ENCODE data around the gene ASTN2. TPM values are rescaled to one million over a fixed set of nuclear protein-coding genes. Genes with fewer than 3 reads are reported as not detected.
A peak's percentile ranks its signal among the peaks of the same experiment; 100 is the strongest.

ASTN2 gene
- total RNA-seq, 2 donors from 2014 or later: 16.8 to 31.3 TPM

- intact Hi-C loops (cut with DNase I): no loop called here
- DNase-seq (no peak), ATAC-seq (no peak)
Measured at GRCh38 chr9:117096138-117096537, 318.7 kb downstream of the ASTN2 start.

- no peak for ATAC-seq
- DNase-seq: no peak
- intact Hi-C loops (cut with DNase I): no loop called here
Measured at GRCh38 chr9:117095081-117095480, 319.8 kb downstream of the ASTN2 start.

- no peak for ATAC-seq
- intact Hi-C loops (cut with DNase I): no loop called here
- DNase-seq: no peak
Measured at GRCh38 chr9:117093891-117094844, 320.7 kb downstream of the ASTN2 start.

GRCh38 chr9:117092582-117092981 lies 322.3 kb downstream of the ASTN2 start:
- intact Hi-C loops (cut with DNase I): no loop called here
- ATAC-seq: no peak
- peak; percentile 20 for DNase-seq

GRCh38 chr9:117091529-117091928 lies 323.3 kb downstream of the ASTN2 start:
- DNase-seq: no peak
- intact Hi-C loops (cut with DNase I): no loop called here
- no peak for ATAC-seq

GRCh38 chr9:117088786-117089185 lies 326.1 kb downstream of the ASTN2 start:
- DNase-seq (no peak), ATAC-seq (no peak)
- intact Hi-C loops (cut with DNase I): no loop called here

- intact Hi-C loops (cut with DNase I): no loop called here
- DNase-seq: no peak
Measured at GRCh38 chr9:117088140-117088539, 326.7 kb downstream of the ASTN2 start.

GRCh38 chr9:117084221-117084620 lies 330.6 kb downstream of the ASTN2 start:
- no peak for ATAC-seq
- DNase-seq: no peak
- intact Hi-C loops (cut with DNase I): no loop called here

More at GRCh38 chr9:117088140-117088539, 326.7 kb downstream of the ASTN2 start:
- no peak for ATAC-seq

GRCh38 chr9:117083559-117083958 lies 331.3 kb downstream of the ASTN2 start:
- intact Hi-C loops (cut with DNase I): no loop called here
- DNase-seq (no peak), ATAC-seq (no peak)

- intact Hi-C loops (cut with DNase I): no loop called here
- ATAC-seq: no peak
- DNase-seq: no peak
Measured at GRCh38 chr9:117081641-117082317, 333.1 kb downstream of the ASTN2 start.

- ATAC-seq: no peak
- DNase-seq: no peak
- intact Hi-C loops (cut with DNase I): no loop called here
Measured at GRCh38 chr9:117080765-117081390, 334.0 kb downstream of the ASTN2 start.

GRCh38 chr9:117076571-117077290 lies 338.1 kb downstream of the ASTN2 start:
- DNase-seq (no peak), ATAC-seq (no peak)
- intact Hi-C loops (cut with DNase I): no loop called here

- DNase-seq (no peak), ATAC-seq (no peak)
- intact Hi-C loops (cut with DNase I): no loop called here
Measured at GRCh38 chr9:117075636-117076035, 339.2 kb downstream of the ASTN2 start.

- ATAC-seq (no peak), DNase-seq (no peak)
- intact Hi-C loops (cut with DNase I): loop anchor here in 1 of 2 donors (5.0 kb wide), 1 partner anchor 337 kb away; no protein-coding TSS in a partner anchor
Measured at GRCh38 chr9:117074784-117075520, 339.9 kb downstream of the ASTN2 start.

GRCh38 chr9:117074342-117074662 lies 340.6 kb downstream of the ASTN2 start:
- no peak for ATAC-seq
- no peak for DNase-seq
- intact Hi-C loops (cut with DNase I): loop anchor here in 1 of 2 donors (5.0 kb wide), 1 partner anchor 338 kb away; no protein-coding TSS in a partner anchor

- DNase-seq (no peak), ATAC-seq (no peak)
- intact Hi-C loops (cut with DNase I): loop anchor here in 1 of 2 donors (5.0 kb wide), 1 partner anchor 339 kb away; no protein-coding TSS in a partner anchor
Measured at GRCh38 chr9:117073539-117074341, 341.1 kb downstream of the ASTN2 start.

GRCh38 chr9:117073071-117073470 lies 341.8 kb downstream of the ASTN2 start:
- DNase-seq (no peak), ATAC-seq (no peak)
- intact Hi-C loops (cut with DNase I): loop anchor here in 1 of 2 donors (5.0 kb wide), 1 partner anchor 339 kb away; no protein-coding TSS in a partner anchor

- DNase-seq: no peak
- intact Hi-C loops (cut with DNase I): loop anchor here in 1 of 2 donors (5.0 kb wide), 1 partner anchor 340 kb away; no protein-coding TSS in a partner anchor
- no peak for ATAC-seq
Measured at GRCh38 chr9:117072216-117072615, 342.6 kb downstream of the ASTN2 start.

All from left cardiac atrium (tissue), 4 donors.